Activated effector memory CD4-positive, alpha-beta T cell treated with anti-CD3 and anti-CD28 coated beads, Interleukin-2, amount 50 U/mL, for 16 hours (primary cell): ENCODE data around the gene C1orf141.
"Not testable (repeated sequence)": the region's sequence is repeated elsewhere in the genome, so short reads cannot be mapped to it uniquely, and the experiment has no call there.

Source experiments
- DNase-seq: peaks from one replicate; pipeline ENCODE4 v3.0.0-alpha.2; 2020

C1orf141 gene

GRCh38 chr1:67141832-67142231, 7.1 kb upstream of the C1orf141 start:
- not testable (repeated sequence) for DNase-seq

- no peak for DNase-seq
Observed at GRCh38 chr1:67140460-67140859, 5.7 kb upstream of the C1orf141 start.

GRCh38 chr1:67138813-67139499, 4.2 kb upstream of the C1orf141 start:
- no peak for DNase-seq

GRCh38 chr1:67137307-67137753, 2.6 kb upstream of the C1orf141 start:
- no peak for DNase-seq

- DNase-seq, result no peak
Observed at GRCh38 chr1:67135354-67135753, 584 bp upstream of the C1orf141 start.

GRCh38 chr1:67133177-67133576, 1.6 kb downstream of the C1orf141 start:
- DNase-seq, result no peak

GRCh38 chr1:67130673-67131072, 4.1 kb downstream of the C1orf141 start:
- DNase-seq, result no peak

- no peak for DNase-seq
Observed at GRCh38 chr1:67126974-67127373, 7.8 kb downstream of the C1orf141 start.

GRCh38 chr1:67126111-67126746, 8.5 kb downstream of the C1orf141 start:
- DNase-seq, result no peak

GRCh38 chr1:67124455-67124854, 10.3 kb downstream of the C1orf141 start:
- no peak for DNase-seq

GRCh38 chr1:67120855-67121619, 13.7 kb downstream of the C1orf141 start:
- DNase-seq, result no peak

- no peak for DNase-seq
Observed at GRCh38 chr1:67118646-67119045, 16.1 kb downstream of the C1orf141 start.

GRCh38 chr1:67118191-67118590, 16.6 kb downstream of the C1orf141 start:
- no peak for DNase-seq

GRCh38 chr1:67114162-67114561, 20.6 kb downstream of the C1orf141 start:
- no peak for DNase-seq

GRCh38 chr1:67110352-67110751, 24.4 kb downstream of the C1orf141 start:
- no peak for DNase-seq

GRCh38 chr1:67105508-67105907, 29.3 kb downstream of the C1orf141 start:
- DNase-seq, result no peak

- no peak for DNase-seq
Observed at GRCh38 chr1:67103548-67103947, 31.2 kb downstream of the C1orf141 start.

- DNase-seq, result no peak
Observed at GRCh38 chr1:67100833-67101232, 33.9 kb downstream of the C1orf141 start.

GRCh38 chr1:67097305-67097704, 37.5 kb downstream of the C1orf141 start:
- DNase-seq, result no peak

GRCh38 chr1:67094191-67094590, 40.6 kb downstream of the C1orf141 start:
- DNase-seq, result no peak

GRCh38 chr1:67089685-67090208, 45.0 kb downstream of the C1orf141 start:
- DNase-seq, result no peak

- no peak for DNase-seq
Observed at GRCh38 chr1:67088440-67088839, 46.3 kb downstream of the C1orf141 start.

GRCh38 chr1:67085326-67085725, 49.4 kb downstream of the C1orf141 start:
- no peak for DNase-seq
